Vagina (tissue), 2 donors: ENCODE results near the gene EIF1.

Source experiments
- CTCF ChIP-seq, 3 experiments: fragments of 450-650 bp in 2 of 3; fragments of 200-600 bp in 1 of 3; sonication (generic) in 1 of 3; IDR thresholded peaks; one replicate each; pipeline ENCODE4 v1.5.1; 2017 to 2019; ENCODE audit warnings: antibody characterized with exemption in 3 of 3, mild to moderate bottlenecking in 2 of 3, moderate library complexity in 2 of 3
- POLR2AphosphoS5 ChIP-seq, 2 donors: sonication (generic); formaldehyde crosslinking; IDR thresholded peaks; one replicate each; pipeline ENCODE4 v1.9.0; 2017; ENCODE audit warnings: antibody characterized with exemption in 2 of 2, mild to moderate bottlenecking in 2 of 2, low read depth in 1 of 2; ENCODE audit not compliant: insufficient read depth in 1 of 2

GRCh38 chr17:41734139-41734948, 45.7 kb downstream of the EIF1 start, which contains the start of gene HAP1:
- TF ChIP-seq CTCF (IDR thresholded peaks at IDR 0.05) (no peak), POLR2AphosphoS5 (IDR thresholded peaks at IDR 0.05; ENCODE audit: insufficient read depth in 1 of 2, low read depth in 1 of 2) (peak; percentile 32 to 90)
